SU-DHL-6 (cell line): ENCODE data around the gene SHISA7.

ENCODE experiments used
- H2AFZ ChIP-seq: fragments of 200-600 bp; sonication (generic); 2 replicates; pipeline ENCODE4 v1.6.1; 2014; ENCODE audit warnings: low read depth, mild to moderate bottlenecking, moderate library complexity, mixed read lengths, antibody characterized with exemption, low read length; ENCODE audit not compliant: severe bottlenecking
- H3F3A ChIP-seq: fragments of 200-600 bp; shearing (Covaris generic); 2 replicates; pipeline ENCODE4 v1.6.0; 2016; ENCODE audit warnings: antibody characterized with exemption, mild to moderate bottlenecking; ENCODE audit not compliant: insufficient read depth
- H3K27ac ChIP-seq: fragments of 200-600 bp; sonication (generic); 2 replicates; pipeline ENCODE4 v1.5.1; 2016; ENCODE audit warnings: low read depth, mild to moderate bottlenecking, low read length, moderate library complexity, mixed read lengths
- H3K27me3 ChIP-seq: fragments of 200-600 bp; sonication (generic), shearing (Covaris generic); 2 replicates; pipeline ENCODE4 v1.6.0; 2014; ENCODE audit warnings: mild to moderate bottlenecking, low read length
- H3K36me3 ChIP-seq: fragments of 200-600 bp; sonication (generic); 2 replicates; pipeline ENCODE4 v1.6.1; 2014; ENCODE audit warnings: mild to moderate bottlenecking, low read length, mixed read lengths
- H3K4me2 ChIP-seq: fragments of 300-600, 200-600 bp; shearing (Covaris generic), sonication (generic); 2 replicates; pipeline ENCODE4 v1.6.0; 2014; ENCODE audit warnings: low read length, low read depth, mild to moderate bottlenecking; ENCODE audit not compliant: poor library complexity, severe bottlenecking
- H3K4me3 ChIP-seq: fragments of 200-600 bp; sonication (generic); 2 replicates; pipeline ENCODE4 v1.5.1; 2014; ENCODE audit warnings: antibody characterized with exemption, low read length, mild to moderate bottlenecking, mixed read lengths; ENCODE audit not compliant: insufficient read depth, poor library complexity, severe bottlenecking
- H3K79me2 ChIP-seq: fragments of 200-600 bp; sonication (generic); 2 replicates; pipeline ENCODE4 v1.6.1; 2014; ENCODE audit warnings: mild to moderate bottlenecking, low read length, moderate library complexity; ENCODE audit not compliant: insufficient read depth
- H3K9ac ChIP-seq: fragments of 200-600 bp; sonication (generic); 2 replicates; pipeline ENCODE4 v1.7.0; 2014; ENCODE audit warnings: mild to moderate bottlenecking, low read length
- H3K9me2 ChIP-seq: fragments of 200-600 bp; sonication (generic); replicated peaks from 2 replicates; pipeline ENCODE4 v1.6.1; 2014; ENCODE audit warnings: low read length; ENCODE audit not compliant: insufficient read depth
- H3K9me3 ChIP-seq: fragments of 200-600 bp; sonication (generic); 2 replicates; pipeline ENCODE4 v1.6.1; 2014; ENCODE audit warnings: low read length, mixed read lengths; ENCODE audit not compliant: insufficient read depth
- H4K20me1 ChIP-seq: fragments of 200-600 bp; sonication (generic); 2 replicates; pipeline ENCODE4 v1.6.1; 2014; ENCODE audit warnings: low read depth, mild to moderate bottlenecking, antibody characterized with exemption, low read length, moderate library complexity, mixed read lengths
- CTCF ChIP-seq: fragments of 200-600 bp; sonication (generic); IDR thresholded peaks from one replicate; pipeline ENCODE4 v1.5.1; 2017; ENCODE audit warnings: antibody characterized with exemption, mild to moderate bottlenecking, low read length, moderate library complexity; ENCODE audit not compliant: insufficient read depth, poor library complexity, severe bottlenecking
- EZH2phosphoT487 ChIP-seq: fragments of 200-600 bp; sonication (generic), shearing (Covaris generic); conservative IDR thresholded peaks from 2 replicates; pipeline ENCODE4 v1.6.1; 2018; ENCODE audit warnings: mild to moderate bottlenecking, antibody characterized with exemption, low read length, moderate library complexity, mixed read lengths

Gene SHISA7

DNA sequence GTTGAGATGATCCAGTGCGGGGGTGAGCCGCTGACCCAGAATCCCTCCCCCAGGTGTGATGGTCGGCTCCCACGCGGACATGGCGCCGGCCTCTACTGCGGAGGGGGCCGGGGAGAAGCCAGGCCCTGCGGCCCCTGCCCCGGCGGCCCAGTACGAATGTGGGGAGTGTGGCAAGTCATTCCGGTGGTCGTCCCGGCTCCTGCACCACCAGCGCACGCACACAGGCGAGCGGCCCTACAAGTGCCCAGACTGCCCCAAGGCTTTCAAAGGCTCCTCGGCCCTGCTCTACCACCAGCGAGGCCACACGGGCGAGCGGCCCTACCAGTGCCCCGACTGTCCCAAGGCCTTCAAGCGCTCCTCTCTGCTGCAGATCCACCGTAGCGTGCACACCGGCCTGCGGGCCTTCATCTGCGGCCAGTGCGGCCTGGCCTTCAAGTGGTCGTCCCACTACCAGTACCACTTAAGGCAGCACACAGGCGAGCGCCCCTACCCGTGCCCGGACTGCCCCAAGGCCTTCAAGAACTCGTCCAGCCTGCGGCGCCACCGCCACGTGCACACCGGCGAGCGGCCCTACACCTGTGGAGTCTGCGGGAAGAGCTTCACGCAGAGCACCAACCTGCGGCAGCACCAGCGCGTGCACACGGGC, 38.2 kb upstream of the SHISA7 start:
- no peak overlapping the region for H2AFZ ChIP-seq
- no peaks in the 10 kb centered on the region for H3K36me3 ChIP-seq
- H3K79me2 ChIP-seq = peaks cover 14% of the 10 kb centered on the region; the same call in 1 of the 2 replicates
- H3K4me3 ChIP-seq = no peak overlapping the region
- H3K27me3 ChIP-seq = no peaks in the 10 kb centered on the region
- no peaks in the 10 kb centered on the region for H4K20me1 ChIP-seq
- no peaks in the 10 kb centered on the region for H3K9me2 ChIP-seq
- H3K4me2 ChIP-seq = no peak overlapping the region
- no peaks in the 10 kb centered on the region for H3K9me3 ChIP-seq
- no peak overlapping the region for H3K9ac ChIP-seq
- H3K27ac ChIP-seq = no peak overlapping the region
- no peaks in the 10 kb centered on the region for H3F3A ChIP-seq
- TF ChIP-seq EZH2phosphoT487 (no peak), CTCF (no peak)

DNA sequence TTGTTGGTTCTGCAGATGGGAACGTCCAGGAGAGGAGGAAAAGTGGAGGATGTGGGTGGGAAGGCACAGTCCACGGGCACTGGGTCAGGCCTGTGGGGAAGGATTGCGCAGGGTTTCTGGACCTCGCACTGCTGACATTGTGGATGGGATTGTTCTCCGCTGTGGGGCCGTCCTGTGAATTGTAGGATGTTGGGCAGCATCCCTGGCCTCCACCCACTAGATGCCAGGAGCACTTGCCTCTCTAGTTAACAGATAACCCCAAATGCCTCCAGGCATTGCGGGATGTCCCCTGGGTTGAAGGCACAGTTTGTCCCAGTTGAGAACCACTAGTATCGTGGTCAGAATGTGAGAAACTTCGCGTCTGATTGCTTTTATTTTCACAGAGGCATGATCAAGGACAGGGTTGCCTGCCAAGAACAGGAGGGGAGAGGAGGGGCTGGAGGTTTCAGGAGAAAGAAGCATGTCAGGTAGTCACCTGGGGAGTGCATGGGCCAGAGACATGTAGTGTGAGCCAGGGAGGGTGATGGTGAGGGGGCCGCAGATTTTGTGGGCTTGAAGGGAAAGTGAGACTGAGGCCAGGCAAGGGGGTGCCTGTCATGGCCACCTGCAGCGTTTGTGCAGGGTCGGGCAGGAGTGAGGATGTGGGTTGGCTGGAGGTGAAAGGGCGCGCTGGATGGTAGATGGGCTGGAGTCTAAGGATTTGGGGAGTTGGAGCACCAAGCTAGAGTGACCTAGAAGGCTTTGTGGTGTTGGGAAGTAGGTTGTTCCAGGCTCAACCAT, 36.5 kb upstream of the SHISA7 start:
- H3F3A ChIP-seq = no peaks in the 10 kb centered on the region
- no peaks in the 10 kb centered on the region for H3K36me3 ChIP-seq
- no peak overlapping the region for H3K4me3 ChIP-seq
- H3K4me2 ChIP-seq = no peak overlapping the region
- H4K20me1 ChIP-seq = no peaks in the 10 kb centered on the region
- H3K9me3 ChIP-seq = no peaks in the 10 kb centered on the region
- H3K9me2 ChIP-seq = no peaks in the 10 kb centered on the region
- peaks cover 14% of the 10 kb centered on the region; the same call in 1 of the 2 replicates for H3K79me2 ChIP-seq
- no peak overlapping the region for H2AFZ ChIP-seq
- no peaks in the 10 kb centered on the region for H3K27me3 ChIP-seq
- H3K27ac ChIP-seq = no peak overlapping the region
- TF ChIP-seq EZH2phosphoT487 = no peak
- TF ChIP-seq CTCF = no peak
- H3K9ac ChIP-seq = no peak overlapping the region

GRCh38 chr19:55479045-55479444, 35.9 kb upstream of the SHISA7 start:
- Histone ChIP-seq H3K36me3 (no peaks in the 10 kb centered on the region), H3K4me3 (no peak overlapping the region), H3K9me3 (no peaks in the 10 kb centered on the region), H3F3A (no peaks in the 10 kb centered on the region), H3K27me3 (no peaks in the 10 kb centered on the region), H3K4me2 (no peak overlapping the region), H3K79me2 (peaks cover 14% of the 10 kb centered on the region; the same call in 1 of the 2 replicates), H2AFZ (no peak overlapping the region), H4K20me1 (no peaks in the 10 kb centered on the region), H3K9ac (no peak overlapping the region), H3K9me2 (no peaks in the 10 kb centered on the region), H3K27ac (no peak overlapping the region)
- no peak for TF ChIP-seq CTCF
- TF ChIP-seq EZH2phosphoT487 = no peak
